Ishikawa (cell line): ENCODE results near the gene ZNF48.

ENCODE experiments used
- CEBPB ChIP-seq: IDR thresholded peaks from 2 replicates; pipeline ENCODE4 v1.6.1; 2012
- CREB1 ChIP-seq: IDR thresholded peaks from 2 replicates; pipeline ENCODE4 v1.6.1; 2012; ENCODE audit warnings: low read depth
- EGR1 ChIP-seq: IDR thresholded peaks from 2 replicates; pipeline ENCODE4 v1.6.1; 2012
- EP300 ChIP-seq: IDR thresholded peaks from 2 replicates; pipeline ENCODE4 v1.6.1; 2012; ENCODE audit warnings: borderline replicate concordance
- FOXM1 ChIP-seq: IDR thresholded peaks from 2 replicates; pipeline ENCODE4 v1.6.1; 2012; ENCODE audit warnings: low read depth, borderline replicate concordance
- NFIC ChIP-seq: IDR thresholded peaks from 2 replicates; pipeline ENCODE4 v1.6.1; 2012
- RAD21 ChIP-seq: IDR thresholded peaks from 2 replicates; pipeline ENCODE4 v1.6.1; 2012; ENCODE audit warnings: low read depth
- TAF1 ChIP-seq: IDR thresholded peaks from 2 replicates; pipeline ENCODE4 v1.6.1; 2012; ENCODE audit warnings: low read depth, mild to moderate bottlenecking
- TCF12 ChIP-seq: IDR thresholded peaks from 2 replicates; pipeline ENCODE4 v1.6.1; 2012; ENCODE audit warnings: low read depth
- TEAD4 ChIP-seq: IDR thresholded peaks from 2 replicates; pipeline ENCODE4 v1.6.1; 2012
- YY1 ChIP-seq: IDR thresholded peaks from 2 replicates; pipeline ENCODE4 v1.6.1; 2012; ENCODE audit warnings: low read depth
- ZBTB7A ChIP-seq: IDR thresholded peaks from 2 replicates; pipeline ENCODE4 v1.6.1; 2012; ENCODE audit warnings: low read depth
- TF ChIP-seq, protein P1 (sequence below): IDR thresholded peaks from 2 replicates; pipeline ENCODE4 v1.6.1; 2012; ENCODE audit warnings: low read depth, mild to moderate bottlenecking
- TF ChIP-seq, protein P2 (sequence below): IDR thresholded peaks from 2 replicates; pipeline ENCODE4 v1.6.1; 2012
- TF ChIP-seq, protein P3 (sequence below): IDR thresholded peaks from 2 replicates; pipeline ENCODE4 v1.6.1; 2012

Gene ZNF48

DNA sequence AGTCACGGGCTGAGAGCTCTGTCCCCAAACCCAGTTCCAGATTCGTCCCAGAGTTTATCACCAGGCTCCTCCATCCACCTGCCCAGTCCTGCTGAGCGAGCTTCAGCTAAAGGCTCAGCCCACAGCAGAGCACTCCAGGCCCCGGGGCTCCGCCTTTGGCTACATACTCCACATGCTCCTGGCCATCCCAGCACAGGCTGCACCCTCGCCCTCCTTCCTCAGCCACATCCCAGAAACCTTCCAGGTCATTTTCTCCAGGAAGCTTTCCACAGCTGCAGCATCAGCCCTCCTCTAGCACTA is 35.4 kb upstream of the ZNF48 start:
- TF ChIP-seq FOXM1 = no peak
- TF ChIP-seq, protein P1, sequence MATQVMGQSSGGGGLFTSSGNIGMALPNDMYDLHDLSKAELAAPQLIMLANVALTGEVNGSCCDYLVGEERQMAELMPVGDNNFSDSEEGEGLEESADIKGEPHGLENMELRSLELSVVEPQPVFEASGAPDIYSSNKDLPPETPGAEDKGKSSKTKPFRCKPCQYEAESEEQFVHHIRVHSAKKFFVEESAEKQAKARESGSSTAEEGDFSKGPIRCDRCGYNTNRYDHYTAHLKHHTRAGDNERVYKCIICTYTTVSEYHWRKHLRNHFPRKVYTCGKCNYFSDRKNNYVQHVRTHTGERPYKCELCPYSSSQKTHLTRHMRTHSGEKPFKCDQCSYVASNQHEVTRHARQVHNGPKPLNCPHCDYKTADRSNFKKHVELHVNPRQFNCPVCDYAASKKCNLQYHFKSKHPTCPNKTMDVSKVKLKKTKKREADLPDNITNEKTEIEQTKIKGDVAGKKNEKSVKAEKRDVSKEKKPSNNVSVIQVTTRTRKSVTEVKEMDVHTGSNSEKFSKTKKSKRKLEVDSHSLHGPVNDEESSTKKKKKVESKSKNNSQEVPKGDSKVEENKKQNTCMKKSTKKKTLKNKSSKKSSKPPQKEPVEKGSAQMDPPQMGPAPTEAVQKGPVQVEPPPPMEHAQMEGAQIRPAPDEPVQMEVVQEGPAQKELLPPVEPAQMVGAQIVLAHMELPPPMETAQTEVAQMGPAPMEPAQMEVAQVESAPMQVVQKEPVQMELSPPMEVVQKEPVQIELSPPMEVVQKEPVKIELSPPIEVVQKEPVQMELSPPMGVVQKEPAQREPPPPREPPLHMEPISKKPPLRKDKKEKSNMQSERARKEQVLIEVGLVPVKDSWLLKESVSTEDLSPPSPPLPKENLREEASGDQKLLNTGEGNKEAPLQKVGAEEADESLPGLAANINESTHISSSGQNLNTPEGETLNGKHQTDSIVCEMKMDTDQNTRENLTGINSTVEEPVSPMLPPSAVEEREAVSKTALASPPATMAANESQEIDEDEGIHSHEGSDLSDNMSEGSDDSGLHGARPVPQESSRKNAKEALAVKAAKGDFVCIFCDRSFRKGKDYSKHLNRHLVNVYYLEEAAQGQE = no peak
- TF ChIP-seq TCF12 = no peak
- TF ChIP-seq CEBPB = no peak
- no peak for TF ChIP-seq EGR1
- no peak for TF ChIP-seq RAD21
- TF ChIP-seq, protein P2, sequence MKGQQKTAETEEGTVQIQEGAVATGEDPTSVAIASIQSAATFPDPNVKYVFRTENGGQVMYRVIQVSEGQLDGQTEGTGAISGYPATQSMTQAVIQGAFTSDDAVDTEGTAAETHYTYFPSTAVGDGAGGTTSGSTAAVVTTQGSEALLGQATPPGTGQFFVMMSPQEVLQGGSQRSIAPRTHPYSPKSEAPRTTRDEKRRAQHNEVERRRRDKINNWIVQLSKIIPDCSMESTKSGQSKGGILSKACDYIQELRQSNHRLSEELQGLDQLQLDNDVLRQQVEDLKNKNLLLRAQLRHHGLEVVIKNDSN = no peak
- TF ChIP-seq, protein P3, sequence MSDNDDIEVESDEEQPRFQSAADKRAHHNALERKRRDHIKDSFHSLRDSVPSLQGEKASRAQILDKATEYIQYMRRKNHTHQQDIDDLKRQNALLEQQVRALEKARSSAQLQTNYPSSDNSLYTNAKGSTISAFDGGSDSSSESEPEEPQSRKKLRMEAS = no peak
- no peak for TF ChIP-seq YY1
- TF ChIP-seq EP300 = no peak
- TF ChIP-seq TAF1 = no peak
- no peak for TF ChIP-seq NFIC
- no peak for TF ChIP-seq ZBTB7A
- TF ChIP-seq CREB1 = no peak
- TF ChIP-seq TEAD4 = no peak

DNA sequence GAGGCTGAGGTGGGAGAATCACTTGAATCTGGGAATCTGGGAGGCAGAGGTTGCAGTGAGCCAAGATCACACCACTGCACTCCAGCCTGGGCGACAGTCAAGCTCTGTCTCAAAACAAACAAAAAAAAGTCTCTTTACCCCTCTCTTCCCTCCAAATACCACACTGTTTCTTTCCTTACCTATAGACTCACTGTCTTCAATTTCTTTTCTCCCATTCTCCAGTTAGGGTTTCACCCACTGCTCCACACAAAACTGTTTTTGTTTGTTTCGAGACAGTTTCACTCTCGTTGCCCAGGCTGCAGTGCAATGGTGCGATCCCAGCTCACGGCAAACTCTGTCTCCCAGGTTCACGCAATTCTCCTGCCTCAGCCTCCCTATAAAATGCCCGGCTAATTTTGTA is 34.0 kb upstream of the ZNF48 start:
- TF ChIP-seq, protein P1 = no peak
- TF ChIP-seq NFIC (no peak), FOXM1 (no peak), CEBPB (no peak), TCF12 (no peak), EP300 (no peak), TEAD4 (no peak), YY1 (no peak), CREB1 (no peak), RAD21 (no peak), ZBTB7A (no peak), EGR1 (no peak), TAF1 (no peak)
- TF ChIP-seq, protein P2 = no peak
- TF ChIP-seq, protein P3 = no peak

DNA sequence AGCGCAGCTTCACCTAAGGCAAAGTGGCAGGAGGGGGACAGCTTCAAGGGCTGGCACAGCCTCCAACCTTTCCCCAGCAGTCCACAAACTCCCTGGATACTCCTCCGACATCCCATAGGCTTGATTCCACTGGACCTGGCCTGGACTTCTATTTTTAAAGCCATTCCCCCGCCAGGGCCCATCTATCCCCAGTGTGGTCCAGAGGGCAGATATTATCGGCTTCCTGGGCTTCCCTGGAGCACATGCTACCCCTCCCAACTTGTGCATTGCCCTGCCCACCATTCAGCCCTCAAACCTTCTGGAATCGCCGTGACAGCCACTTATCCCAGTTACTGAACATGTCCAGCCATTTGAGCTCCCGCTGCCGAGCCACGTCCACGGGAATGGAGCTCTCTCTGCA is 30.0 kb upstream of the ZNF48 start:
- TF ChIP-seq ZBTB7A (no peak), RAD21 (no peak), TAF1 (no peak), CEBPB (no peak), FOXM1 (no peak)
- TF ChIP-seq, protein P2 = no peak

DNA sequence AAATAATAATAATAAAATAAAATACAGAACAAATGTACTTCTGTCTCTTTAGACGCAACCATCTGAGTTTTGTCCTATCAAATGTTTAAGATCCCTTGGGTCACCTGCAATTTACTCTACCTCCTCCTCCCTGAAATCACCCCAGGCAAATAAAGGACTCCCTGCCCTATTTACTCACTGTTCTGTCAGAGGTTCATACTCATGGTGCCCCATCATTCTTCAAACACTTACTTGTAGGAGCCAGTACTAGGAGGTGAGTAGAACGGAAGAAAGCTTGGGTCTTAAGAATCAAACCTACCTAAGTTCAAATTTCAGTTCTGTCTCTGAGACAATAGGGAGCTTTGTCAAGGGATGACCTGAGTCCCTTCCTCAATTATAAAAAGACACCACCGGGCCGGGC is 28.7 kb upstream of the ZNF48 start:
- no peak for TF ChIP-seq FOXM1
- TF ChIP-seq EP300 = no peak
- TF ChIP-seq ZBTB7A = no peak
- no peak for TF ChIP-seq CREB1

DNA sequence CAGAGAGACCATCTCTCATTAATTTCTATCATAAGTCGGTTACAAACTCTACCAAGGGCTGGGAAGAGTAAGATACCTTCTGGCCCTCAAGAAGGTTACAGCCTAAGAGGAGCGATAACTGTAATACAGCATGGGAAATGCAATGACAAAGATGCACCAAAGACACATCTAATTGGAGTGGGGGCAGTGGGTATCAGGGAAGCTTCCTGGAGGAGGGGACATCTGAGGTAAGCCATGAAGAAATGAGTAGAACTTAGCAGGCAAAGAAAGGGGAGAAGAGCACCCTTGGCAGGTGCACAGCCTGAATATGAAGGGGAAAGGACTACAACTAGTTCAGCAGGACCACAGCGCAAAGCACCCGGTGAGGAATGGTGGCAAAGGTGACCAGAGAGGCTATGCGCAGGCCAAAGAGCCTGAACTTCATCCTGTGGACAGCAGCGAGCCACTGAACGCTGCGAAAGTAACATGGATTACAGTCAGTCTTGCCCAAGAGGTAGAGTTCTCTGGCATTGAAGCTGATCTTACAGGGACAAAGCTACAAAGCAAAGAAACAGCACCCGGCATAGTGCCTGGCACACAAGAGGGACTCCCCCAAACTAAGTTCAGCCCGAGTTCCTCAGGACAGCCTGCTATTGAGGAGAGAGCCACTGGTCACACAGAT is 27.7 kb upstream of the ZNF48 start:
- TF ChIP-seq NFIC = no peak
- no peak for TF ChIP-seq EP300
- TF ChIP-seq, protein P1 = no peak
- TF ChIP-seq ZBTB7A = no peak
- no peak for TF ChIP-seq RAD21
- no peak for TF ChIP-seq CREB1
- TF ChIP-seq TAF1 = no peak
- TF ChIP-seq, protein P2 = no peak
- TF ChIP-seq FOXM1 = no peak
- no peak for TF ChIP-seq TEAD4
- TF ChIP-seq, protein P3 = no peak
- no peak for TF ChIP-seq EGR1
- no peak for TF ChIP-seq TCF12
- no peak for TF ChIP-seq CEBPB
- no peak for TF ChIP-seq YY1
